Chondrocyte (in vitro differentiated cells): ENCODE data around the gene EIF4G2. TPM values are rescaled to one million over a fixed set of nuclear protein-coding genes. Genes with fewer than 3 reads are reported as not detected.

ENCODE experiments used
- DNase-seq: peaks from one replicate; pipeline ENCODE4 v3.0.0; 2021; ENCODE audit warnings: mixed read lengths, low spot score
- H3K27ac Mint-ChIP-seq: one replicate; pipeline ENCODE4 v1.8.0; 2021; ENCODE audit warnings: mild to moderate bottlenecking, moderate library complexity, mixed read lengths; ENCODE audit not compliant: unreplicated experiment
- H3K27me3 Mint-ChIP-seq: 2 replicates; pipeline ENCODE4 v1.8.0; 2021; ENCODE audit warnings: low read depth, mixed read lengths
- H3K36me3 Mint-ChIP-seq: 2 replicates; pipeline ENCODE4 v1.8.0; 2021; ENCODE audit warnings: low read depth, mixed read lengths
- H3K4me1 Mint-ChIP-seq: 2 replicates; pipeline ENCODE4 v1.8.0; 2021; ENCODE audit warnings: low read depth, mild to moderate bottlenecking, mixed read lengths
- H3K4me3 Mint-ChIP-seq: one replicate; pipeline ENCODE4 v1.8.0; 2021; ENCODE audit warnings: mild to moderate bottlenecking, moderate library complexity, mixed read lengths; ENCODE audit not compliant: unreplicated experiment
- H3K9me3 Mint-ChIP-seq: 2 replicates; pipeline ENCODE4 v1.8.0; 2021; ENCODE audit warnings: low read depth, mixed read lengths
- CTCF ChIP-seq: fragments of 200-600 bp; sonication (generic); IDR thresholded peaks from 2 replicates; pipeline ENCODE4 v1.5.0; 2021; ENCODE audit warnings: antibody characterized with exemption, mild to moderate bottlenecking, moderate library complexity
- total RNA-seq: library from RNA; stranded (reverse); gene quantifications from 3 replicates; pipeline ENCODE4 v1.2.1, GENCODE V29; 2021

The EIF4G2 gene
- total RNA-seq, 1 donor from 2014 or later = 1,058 TPM

GRCh38 chr11:10793470-10794255, 15.1 kb downstream of the EIF4G2 start:
- Mint-ChIP-seq H3K36me3 (peaks cover 13% of the 10 kb centered on the region), H3K4me3 (no peak overlapping the region), H3K27ac (no peak overlapping the region), H3K4me1 (peaks cover 4% of the 10 kb centered on the region), H3K27me3 (no peaks in the 10 kb centered on the region), H3K9me3 (no peaks in the 10 kb centered on the region)
- no peak for DNase-seq
- TF ChIP-seq CTCF = no peak

- Mint-ChIP-seq H3K27me3 (no peaks in the 10 kb centered on the region), H3K36me3 (peaks cover 10% of the 10 kb centered on the region), H3K27ac (no peak overlapping the region), H3K9me3 (no peaks in the 10 kb centered on the region), H3K4me1 (peaks cover 4% of the 10 kb centered on the region), H3K4me3 (no peak overlapping the region)
- peak; percentile 96 for TF ChIP-seq CTCF
- DNase-seq = peak; percentile 97
Observed at GRCh38 chr11:10792385-10793068, 16.2 kb downstream of the EIF4G2 start.

- TF ChIP-seq CTCF = no peak
- Mint-ChIP-seq H3K4me3 (no peak overlapping the region), H3K36me3 (no peaks in the 10 kb centered on the region), H3K27ac (no peak overlapping the region), H3K27me3 (no peaks in the 10 kb centered on the region), H3K4me1 (no peaks in the 10 kb centered on the region), H3K9me3 (no peaks in the 10 kb centered on the region)
- no peak for DNase-seq
Observed at GRCh38 chr11:10786451-10786850, 22.3 kb downstream of the EIF4G2 start.

- TF ChIP-seq CTCF = no peak
- Mint-ChIP-seq H3K9me3 (no peaks in the 10 kb centered on the region), H3K4me3 (no peak overlapping the region), H3K36me3 (no peaks in the 10 kb centered on the region), H3K4me1 (no peaks in the 10 kb centered on the region), H3K27me3 (no peaks in the 10 kb centered on the region), H3K27ac (no peak overlapping the region)
- DNase-seq = no peak
Observed at GRCh38 chr11:10785146-10785474, 23.6 kb downstream of the EIF4G2 start.

- Mint-ChIP-seq H3K4me3 (no peak overlapping the region), H3K9me3 (no peaks in the 10 kb centered on the region), H3K27me3 (no peaks in the 10 kb centered on the region), H3K27ac (no peak overlapping the region), H3K36me3 (no peaks in the 10 kb centered on the region), H3K4me1 (no peaks in the 10 kb centered on the region)
- DNase-seq = no peak
- TF ChIP-seq CTCF = no peak
Observed at GRCh38 chr11:10784232-10785145, 24.2 kb downstream of the EIF4G2 start.
